Spleen (tissue), 11 donors: ENCODE measurements around the gene APOC4. TPM values are rescaled to one million over a fixed set of nuclear protein-coding genes. Genes with fewer than 3 reads are reported as not detected.

Source experiments
- DNase-seq: peaks from one replicate; pipeline ENCODE4 v3.0.0-alpha.2; 2020
- H3K27ac ChIP-seq, 8 donors: fragments of 200-600 bp; sonication (generic) in 7 of 8; 1 replicate in 4 of 8; 2 replicates in 4 of 8; pipeline versions ENCODE4 v1.5.0 to v1.8.0; 2016 to 2021; ENCODE audit warnings: inconsistent platforms in 4 of 8, mild to moderate bottlenecking in 4 of 8, moderate library complexity in 1 of 8
- H3K27me3 ChIP-seq, 7 donors: fragments of 200-600 bp; sonication (generic) in 6 of 7; replicated peaks in 1 of 7; 1 replicate in 4 of 7; 2 replicates in 3 of 7; pipeline versions ENCODE4 v1.5.0 to v1.8.0; 2016 to 2021; ENCODE audit warnings: inconsistent platforms in 3 of 7, mild to moderate bottlenecking in 1 of 7
- H3K36me3 ChIP-seq, 6 donors: fragments of 200-600 bp; sonication (generic) in 5 of 6; 1 replicate in 4 of 6; 2 replicates in 2 of 6; pipeline versions ENCODE4 v1.5.0 to v1.8.0; 2016 to 2021; ENCODE audit warnings: inconsistent platforms in 2 of 6
- H3K4me1 ChIP-seq, 6 donors: fragments of 200-600 bp; sonication (generic) in 5 of 6; 1 replicate in 3 of 6; 2 replicates in 3 of 6; pipeline versions ENCODE4 v1.5.0 to v1.8.0; 2016 to 2021; ENCODE audit warnings: inconsistent platforms in 3 of 6
- H3K4me3 ChIP-seq, 8 donors: fragments of 200-600 bp; sonication (generic) in 7 of 8; 1 replicate in 4 of 8; 2 replicates in 4 of 8; pipeline versions ENCODE4 v1.5.0 to v1.8.0; 2016 to 2021; ENCODE audit warnings: inconsistent platforms in 4 of 8, mild to moderate bottlenecking in 4 of 8, moderate library complexity in 2 of 8
- H3K9me3 ChIP-seq, 8 donors: fragments of 200-600 bp; sonication (generic) in 7 of 8; 1 replicate in 4 of 8; 2 replicates in 4 of 8; pipeline versions ENCODE4 v1.5.0 to v1.8.0; 2016 to 2021; ENCODE audit warnings: inconsistent platforms in 4 of 8
- CTCF ChIP-seq, 11 experiments: fragments of 200-600 bp in 7 of 11; fragments of 450-650 bp in 4 of 11; sonication (generic) in 4 of 11; IDR thresholded peaks in 8 of 11; conservative IDR thresholded peaks in 3 of 11; 1 replicate in 7 of 11; 2 replicates in 4 of 11; pipeline versions ENCODE4 v1.4.0 to v1.8.0; 2016 to 2021; ENCODE audit warnings: antibody characterized with exemption in 11 of 11, inconsistent platforms in 4 of 11, mild to moderate bottlenecking in 1 of 11
- POLR2A ChIP-seq, 3 donors: fragments of 450-650 bp; IDR thresholded peaks; one replicate each; pipeline ENCODE4 v1.5.1; 2017; ENCODE audit warnings: antibody characterized with exemption in 3 of 3, mild to moderate bottlenecking in 1 of 3
- POLR2AphosphoS5 ChIP-seq, 3 donors: sonication (generic); formaldehyde crosslinking; IDR thresholded peaks; one replicate each; pipeline ENCODE4 v1.5.1; 2017; ENCODE audit warnings: antibody characterized with exemption in 3 of 3
- WGBS, 5 donors: extraction: QIAGEN DNeasy Blood & Tissue Kit in 3 of 5; methylation state at CpG; one replicate each; pipeline versions ENCODE4 v1.1.5 to v1.1.7; 2013 to 2018; 5-methylcytosine and 5-hydroxymethylcytosine counted together
- intact Hi-C: fragments of 100-400 bp; cut with DNase I; formaldehyde crosslinking; loops from one replicate; pipeline ENCODE4 v1.15.0; 2023; ENCODE audit warnings: low total_unique reads
- polyA plus RNA-seq, 3 donors: library from polyadenylated mRNA; stranded (reverse); fragments of 200-250 nt; gene quantifications; one replicate each; pipeline ENCODE4 v1.2.1, GENCODE V29; 2013
- total RNA-seq, 7 donors: library from RNA; depleted of rRNA in 3 of 7; stranded (reverse); fragments of >200 nt in 3 of 7; fragmentation: NEBNext Ultra II Directional in 4 of 7; extraction: Animal tissue kit (Norgen Biotek cat#: 25700) in 4 of 7; gene quantifications; one replicate each; pipeline versions ENCODE4 v1.1.0 to v1.2.1, GENCODE V29; 2016 to 2021
- donor health status: healthy with polysubstance abuse.
- donor health status: DM: no; HTN: no; CAD: no; lungs with moderate emphysema.
- donor health status: DM: no; HTN: no; CAD: no.
- donor health status: Bipolar disorder and iron deficiency.
- donor health status: healthy.
- donor health status: DM: no; HTN: no; CAD: no.
- donor health status: DM: yes; HTN: yes; CAD: no.

APOC4 gene
- total and polyA plus RNA-seq, 10 donors: 0.24 to 0.42 (median 0.32) TPM; not detected in 7

- Histone ChIP-seq H3K4me3 (no peak overlapping the region), H3K4me1 (peaks cover 3 to 22% (median 15%) of the 10 kb centered on the region in 6 donors), H3K9me3 (no peaks in the 10 kb centered on the region), H3K27me3 (peaks cover 0 to 11% (median 0%) of the 10 kb centered on the region in 7 donors), H3K27ac (no peak overlapping the region), H3K36me3 (no peaks in the 10 kb centered on the region)
- TF ChIP-seq POLR2AphosphoS5 (IDR thresholded peaks at IDR 0.05) (no peak), CTCF (IDR thresholded peaks at IDR 0.05 in 8 of 11, conservative IDR thresholded peaks at IDR 0.05 in 3 of 11) (no peak), POLR2A (IDR thresholded peaks at IDR 0.05) (no peak)
- WGBS, 5 donors: 86 to 95% (median 88%) methylated on average over 4 of the region's 4 CpGs
- intact Hi-C loops: no loop called here
- DNase-seq: no peak
Measured at GRCh38 chr19:44931541-44931940, 10.5 kb upstream of the APOC4 start.

- 60 to 87% (median 71%) methylated on average over 5 of the region's 5 CpGs for WGBS, 5 donors
Measured at GRCh38 chr19:44939668-44940067, 2.4 kb upstream of the APOC4 start.

GRCh38 chr19:44943801-44944249, 1.8 kb downstream of the APOC4 start:
- intact Hi-C loops: no loop called here
- Histone ChIP-seq H3K9me3 (no peaks in the 10 kb centered on the region), H3K27ac (no peak overlapping the region), H3K36me3 (no peaks in the 10 kb centered on the region), H3K27me3 (no peaks in the 10 kb centered on the region), H3K4me3 (peak overlapping the region in 1 of 8 donors; percentile 2), H3K4me1 (peaks cover 0 to 9% (median 7%) of the 10 kb centered on the region in 6 donors)
- TF ChIP-seq POLR2A (IDR thresholded peaks at IDR 0.05): no peak
- TF ChIP-seq POLR2AphosphoS5 (IDR thresholded peaks at IDR 0.05): peak in 1 of 3 donors; percentile 31
- peak in 1 of 11 experiments; percentile 20 for TF ChIP-seq CTCF (IDR thresholded peaks at IDR 0.05 in 8 of 11, conservative IDR thresholded peaks at IDR 0.05 in 3 of 11)
- 26 to 39% (median 29%) methylated on average over 10 of the region's 10 CpGs for WGBS, 5 donors
- peak; percentile 83 for DNase-seq

More at GRCh38 chr19:44939668-44940067, 2.4 kb upstream of the APOC4 start:
- intact Hi-C loops: no loop called here
- no peak for DNase-seq
- H3K27ac ChIP-seq: no peak overlapping the region
- H3K27me3 ChIP-seq: no peaks in the 10 kb centered on the region
- TF ChIP-seq CTCF (IDR thresholded peaks at IDR 0.05 in 8 of 11, conservative IDR thresholded peaks at IDR 0.05 in 3 of 11): no peak
- no peak for TF ChIP-seq POLR2A (IDR thresholded peaks at IDR 0.05)
- no peak for TF ChIP-seq POLR2AphosphoS5 (IDR thresholded peaks at IDR 0.05)
- H3K4me3 ChIP-seq: no peak overlapping the region
- no peaks in the 10 kb centered on the region for H3K36me3 ChIP-seq
- H3K4me1 ChIP-seq: peaks cover 0 to 17% (median 11%) of the 10 kb centered on the region in 6 donors
- H3K9me3 ChIP-seq: no peaks in the 10 kb centered on the region

GRCh38 chr19:44947041-44947581, 5.1 kb downstream of the APOC4 start:
- 71 to 93% (median 82%) methylated on average over 13 of the region's 13 CpGs for WGBS, 5 donors
- Histone ChIP-seq H3K4me3 (no peak overlapping the region), H3K36me3 (peaks cover 0 to 19% (median 13%) of the 10 kb centered on the region in 6 donors), H3K27me3 (no peaks in the 10 kb centered on the region), H3K4me1 (peaks cover 0 to 22% (median 16%) of the 10 kb centered on the region in 6 donors), H3K9me3 (no peaks in the 10 kb centered on the region), H3K27ac (peak overlapping the region in 1 of 8 donors; percentile 58)
- DNase-seq: no peak
- intact Hi-C loops: no loop called here
- TF ChIP-seq POLR2AphosphoS5 (IDR thresholded peaks at IDR 0.05): no peak
